Neural progenitor cell (in vitro differentiated cells): Measurements from ENCODE around the gene SLFN12L. TPM values are rescaled to one million over a fixed set of nuclear protein-coding genes. Genes with fewer than 3 reads are reported as not detected.

Experiments
- DNase-seq: peaks from one replicate; pipeline ENCODE4 v3.0.0-alpha.2; 2016; ENCODE audit warnings: low spot score
- H2AFZ ChIP-seq: fragments of 200-600 bp; sonication (generic); replicated peaks from 2 replicates; pipeline ENCODE4 v1.6.1; 2016; ENCODE audit warnings: antibody characterized with exemption
- H3F3A ChIP-seq: fragments of 200-600 bp; sonication (generic); 2 replicates; pipeline ENCODE4 v1.6.1; 2016; ENCODE audit warnings: antibody characterized with exemption, low read depth
- H3K27ac ChIP-seq: fragments of 200-600 bp; sonication (generic); 2 replicates; pipeline ENCODE4 v1.5.1; 2016; ENCODE audit warnings: mild to moderate bottlenecking
- H3K27me3 ChIP-seq: fragments of 200-600 bp; sonication (generic); 2 replicates; pipeline ENCODE4 v1.6.1; 2016; ENCODE audit warnings: mild to moderate bottlenecking, moderate library complexity
- H3K36me3 ChIP-seq: fragments of 200-600 bp; sonication (generic); 2 replicates; pipeline ENCODE4 v1.5.1; 2016
- H3K4me1 ChIP-seq: fragments of 200-600 bp; sonication (generic); 2 replicates; pipeline ENCODE4 v1.6.1; 2016; ENCODE audit warnings: mixed run types
- H3K4me2 ChIP-seq: fragments of 200-600 bp; sonication (generic); 2 replicates; pipeline ENCODE4 v1.6.1; 2016
- H3K4me3 ChIP-seq: fragments of 200-600 bp; sonication (generic); 2 replicates; pipeline ENCODE4 v1.5.1; 2016
- H3K79me2 ChIP-seq: fragments of 200-600 bp; sonication (generic); 2 replicates; pipeline ENCODE4 v1.6.1; 2016; ENCODE audit warnings: low read depth
- H3K9ac ChIP-seq: fragments of 200-600 bp; sonication (generic); 2 replicates; pipeline ENCODE4 v1.6.1; 2016
- H3K9me3 ChIP-seq: fragments of 200-600 bp; sonication (generic); 2 replicates; pipeline ENCODE4 v1.5.1; 2016; ENCODE audit warnings: low read depth
- H4K20me1 ChIP-seq: fragments of 200-600 bp; sonication (generic); 2 replicates; pipeline ENCODE4 v1.6.1; 2016; ENCODE audit warnings: low read depth
- H3K27ac Mint-ChIP-seq: 3 replicates; pipeline ENCODE4 v1.8.0; 2021; ENCODE audit warnings: mixed read lengths
- H3K27me3 Mint-ChIP-seq: 2 replicates; pipeline ENCODE4 v1.8.0; 2022; ENCODE audit warnings: low read depth, mild to moderate bottlenecking, inconsistent platforms, moderate library complexity, mixed read lengths; ENCODE audit not compliant: insufficient read depth
- H3K36me3 Mint-ChIP-seq: 3 replicates; pipeline ENCODE4 v1.8.0; 2021; ENCODE audit warnings: mixed read lengths
- H3K4me1 Mint-ChIP-seq: 3 replicates; pipeline ENCODE4 v1.8.0; 2021; ENCODE audit warnings: mixed read lengths
- H3K4me3 Mint-ChIP-seq: 3 replicates; pipeline ENCODE4 v1.8.0; 2021; ENCODE audit warnings: mild to moderate bottlenecking, moderate library complexity, mixed read lengths
- H3K9me3 Mint-ChIP-seq: 3 replicates; pipeline ENCODE4 v1.8.0; 2020; ENCODE audit warnings: mixed read lengths
- CTCF ChIP-seq: fragments of 200-600 bp; sonication (generic); IDR thresholded peaks from 2 replicates; pipeline ENCODE4 v1.5.1; 2017; ENCODE audit warnings: antibody characterized with exemption, mild to moderate bottlenecking
- EZH2 ChIP-seq: fragments of 200-600 bp; sonication (generic); IDR thresholded peaks from 2 replicates; pipeline ENCODE4 v1.6.1; 2017; ENCODE audit warnings: antibody characterized with exemption, mild to moderate bottlenecking, moderate library complexity
- EZH2phosphoT487 ChIP-seq: fragments of 200-600 bp; sonication (generic); IDR thresholded peaks from 2 replicates; pipeline ENCODE4 v1.6.1; 2017; ENCODE audit warnings: antibody characterized with exemption
- total RNA-seq: library from RNA; depleted of rRNA; stranded (reverse); fragments of >200 nt; gene quantifications from 2 replicates; pipeline ENCODE4 v1.2.3, GENCODE V29; 2015; ENCODE audit warnings: low replicate concordance

Gene SLFN12L
- total RNA-seq, 1 donor from 2014 or later, result not detected

GRCh38 chr17:35560703-35561102, 23.2 kb upstream of the SLFN12L start, which contains the start of gene SLFN14:
SLFN14 (minus strand) TSS chr17:35560819; CDS start chr17:35558062, 2,757 bp downstream.
- H3K4me3 Mint-ChIP-seq, result no peak within 1 kb of the TSS
- TF ChIP-seq CTCF (no peak), EZH2 (no peak), EZH2phosphoT487 (no peak)
- no peaks in the 10 kb centered on the region for H3K4me1 Mint-ChIP-seq
- peaks cover 57% of the 10 kb centered on the region for H3K27me3 ChIP-seq
- H3K9me3 ChIP-seq, result no peaks in the 10 kb centered on the region
- DNase-seq, result no peak
- no peaks in the 10 kb centered on the region for H3K79me2 ChIP-seq
- H4K20me1 ChIP-seq, result no peaks in the 10 kb centered on the region
- H3K27ac ChIP-seq, result no peak within 1 kb of the TSS
- no peaks in the 10 kb centered on the region for H3K4me1 ChIP-seq
- no peaks in the 10 kb centered on the region for H3K36me3 ChIP-seq
- no peak within 1 kb of the TSS for H3K27ac Mint-ChIP-seq
- H3K27me3 Mint-ChIP-seq, result no peaks in the 10 kb centered on the region
- no peak within 1 kb of the TSS for H3K9ac ChIP-seq
- H3F3A ChIP-seq, result no peaks in the 10 kb centered on the region
- H2AFZ ChIP-seq, result no peak within 1 kb of the TSS
- H3K36me3 Mint-ChIP-seq, result no peaks in the 10 kb centered on the region
- no peak within 1 kb of the TSS for H3K4me3 ChIP-seq
- H3K4me2 ChIP-seq, result no peak within 1 kb of the TSS
- H3K9me3 Mint-ChIP-seq, result no peaks in the 10 kb centered on the region

- H3K27ac Mint-ChIP-seq, result no peak overlapping the region
- Histone ChIP-seq H3K9me3 (no peaks in the 10 kb centered on the region), H2AFZ (no peak overlapping the region), H3K27ac (no peak overlapping the region), H3K4me1 (no peaks in the 10 kb centered on the region), H3K4me3 (no peak overlapping the region), H3K9ac (no peak overlapping the region), H3F3A (no peaks in the 10 kb centered on the region), H3K27me3 (peaks cover 46% of the 10 kb centered on the region), H4K20me1 (no peaks in the 10 kb centered on the region), H3K4me2 (no peak overlapping the region), H3K79me2 (no peaks in the 10 kb centered on the region), H3K36me3 (no peaks in the 10 kb centered on the region)
- no peaks in the 10 kb centered on the region for H3K9me3 Mint-ChIP-seq
- peaks cover 3% of the 10 kb centered on the region for H3K4me1 Mint-ChIP-seq
- DNase-seq, result no peak
- no peaks in the 10 kb centered on the region for H3K36me3 Mint-ChIP-seq
- no peak overlapping the region for H3K4me3 Mint-ChIP-seq
- H3K27me3 Mint-ChIP-seq, result no peaks in the 10 kb centered on the region
- TF ChIP-seq CTCF (no peak), EZH2phosphoT487 (no peak), EZH2 (no peak)
These were observed 22.2 kb upstream of the SLFN12L start for GRCh38 chr17:35559495-35560210.

GRCh38 chr17:35557353-35557752, 19.9 kb upstream of the SLFN12L start:
- Histone ChIP-seq H3K36me3 (no peaks in the 10 kb centered on the region), H2AFZ (no peak overlapping the region), H3K9ac (no peak overlapping the region), H3K9me3 (no peaks in the 10 kb centered on the region), H3K27ac (no peak overlapping the region), H3K27me3 (peaks cover 33% of the 10 kb centered on the region), H3F3A (no peaks in the 10 kb centered on the region), H3K4me3 (no peak overlapping the region), H3K79me2 (no peaks in the 10 kb centered on the region), H4K20me1 (no peaks in the 10 kb centered on the region), H3K4me2 (no peak overlapping the region), H3K4me1 (no peaks in the 10 kb centered on the region)
- no peak overlapping the region for H3K4me3 Mint-ChIP-seq
- H3K9me3 Mint-ChIP-seq, result no peaks in the 10 kb centered on the region
- no peak overlapping the region for H3K27ac Mint-ChIP-seq
- no peak for DNase-seq
- H3K4me1 Mint-ChIP-seq, result peaks cover 3% of the 10 kb centered on the region
- peaks cover 2% of the 10 kb centered on the region for H3K27me3 Mint-ChIP-seq
- no peak for TF ChIP-seq EZH2phosphoT487
- TF ChIP-seq EZH2, result no peak
- no peak for TF ChIP-seq CTCF
- H3K36me3 Mint-ChIP-seq, result no peaks in the 10 kb centered on the region
